ENCODE measurements around the gene ZBTB45.

DNA sequence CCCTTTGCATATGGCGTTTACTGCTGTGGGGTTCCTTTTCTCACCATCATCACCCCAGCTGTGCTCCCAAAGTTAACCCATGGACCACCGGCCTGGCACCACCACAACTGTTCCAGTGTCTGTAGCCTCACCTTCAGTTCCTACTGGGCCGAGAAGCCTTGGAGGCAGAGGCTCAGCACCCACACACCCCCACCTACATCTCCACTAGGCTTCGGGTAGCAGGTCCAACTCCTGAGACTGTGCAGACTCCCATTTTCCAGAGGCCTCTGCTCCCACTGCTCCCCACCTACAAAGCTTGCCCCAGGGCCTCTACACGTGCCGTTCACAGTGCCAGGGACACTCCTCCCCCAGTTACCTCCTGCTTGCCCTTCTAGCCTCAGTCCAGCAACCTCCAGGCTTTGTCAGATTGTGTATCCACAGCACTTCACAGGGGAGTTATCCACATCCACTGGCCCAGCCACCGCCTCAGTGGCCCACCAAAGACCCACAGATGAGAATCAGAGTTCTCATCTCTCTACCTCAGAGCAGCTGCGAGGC is 21.9 kb downstream of the ZBTB45 start:
- TF ChIP-seq, protein P1, sequence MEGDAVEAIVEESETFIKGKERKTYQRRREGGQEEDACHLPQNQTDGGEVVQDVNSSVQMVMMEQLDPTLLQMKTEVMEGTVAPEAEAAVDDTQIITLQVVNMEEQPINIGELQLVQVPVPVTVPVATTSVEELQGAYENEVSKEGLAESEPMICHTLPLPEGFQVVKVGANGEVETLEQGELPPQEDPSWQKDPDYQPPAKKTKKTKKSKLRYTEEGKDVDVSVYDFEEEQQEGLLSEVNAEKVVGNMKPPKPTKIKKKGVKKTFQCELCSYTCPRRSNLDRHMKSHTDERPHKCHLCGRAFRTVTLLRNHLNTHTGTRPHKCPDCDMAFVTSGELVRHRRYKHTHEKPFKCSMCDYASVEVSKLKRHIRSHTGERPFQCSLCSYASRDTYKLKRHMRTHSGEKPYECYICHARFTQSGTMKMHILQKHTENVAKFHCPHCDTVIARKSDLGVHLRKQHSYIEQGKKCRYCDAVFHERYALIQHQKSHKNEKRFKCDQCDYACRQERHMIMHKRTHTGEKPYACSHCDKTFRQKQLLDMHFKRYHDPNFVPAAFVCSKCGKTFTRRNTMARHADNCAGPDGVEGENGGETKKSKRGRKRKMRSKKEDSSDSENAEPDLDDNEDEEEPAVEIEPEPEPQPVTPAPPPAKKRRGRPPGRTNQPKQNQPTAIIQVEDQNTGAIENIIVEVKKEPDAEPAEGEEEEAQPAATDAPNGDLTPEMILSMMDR (IDR thresholded peaks at IDR 0.05), result no peak
- TF ChIP-seq POLR2A (IDR thresholded peaks at IDR 0.05), result no peak

All from uterus (tissue), 2 donors.